HG02678 (cell line): ENCODE data around the gene C1orf198.
"Not testable (repeated sequence)": the region's sequence is repeated elsewhere in the genome, so short reads cannot be mapped to it uniquely, and the experiment has no call there.

Source experiments
- ATAC-seq: cut with Tn5 transposase; IDR thresholded peaks from one replicate; pipeline ENCODE4 v1.9.1; 2021; ENCODE audit warnings: mild to moderate bottlenecking, moderate library complexity; ENCODE audit not compliant: unreplicated experiment

Gene C1orf198

DNA sequence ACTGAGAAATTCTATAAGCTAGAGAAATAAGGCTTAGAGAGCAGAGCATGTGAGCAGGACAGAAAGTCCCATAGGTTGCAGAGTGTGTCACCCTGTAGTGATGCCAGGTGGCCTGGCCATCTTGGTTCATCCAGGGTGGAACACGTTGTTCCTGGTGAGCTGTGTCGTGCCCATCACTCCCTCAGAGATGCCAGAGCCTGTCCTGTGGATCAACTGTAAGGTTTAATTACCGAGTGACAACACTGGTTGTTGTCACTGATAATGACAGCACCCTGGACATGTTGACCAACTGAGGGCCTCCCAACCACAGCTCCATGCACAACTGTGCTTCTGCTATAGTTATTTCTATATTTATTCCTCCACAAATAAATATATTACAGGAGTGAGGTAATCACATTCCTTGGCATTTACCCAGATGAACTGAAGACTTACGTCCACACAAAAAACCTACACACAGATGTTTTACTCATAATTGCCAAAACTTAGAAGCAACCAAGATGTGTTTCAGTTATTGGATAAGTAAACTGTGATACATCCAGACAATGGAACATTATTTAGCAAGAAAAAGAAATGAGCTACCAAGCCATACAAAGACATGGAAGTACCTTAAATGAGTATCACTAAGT lies 6.2 kb downstream of the C1orf198 start:
- no peak for ATAC-seq

DNA sequence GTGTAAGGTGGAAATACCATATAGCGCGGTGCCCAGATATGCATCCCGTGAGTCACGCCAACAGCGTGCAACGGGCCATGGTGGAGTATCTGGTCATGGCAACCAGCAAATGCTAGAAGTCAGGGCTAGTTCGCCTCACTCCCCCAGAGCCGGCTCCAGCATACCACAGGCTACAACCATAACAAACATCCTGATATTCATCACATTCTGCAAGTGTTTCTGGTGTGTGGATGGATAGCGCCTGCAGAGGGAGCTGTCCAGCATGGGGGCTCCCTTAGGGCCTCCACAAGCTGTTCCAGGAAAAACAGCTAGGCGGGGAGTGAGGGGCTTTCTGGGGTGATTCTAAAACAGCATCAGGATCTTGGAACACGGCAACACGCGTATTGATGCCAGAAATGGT lies 6.8 kb downstream of the C1orf198 start:
- ATAC-seq = no peak

DNA sequence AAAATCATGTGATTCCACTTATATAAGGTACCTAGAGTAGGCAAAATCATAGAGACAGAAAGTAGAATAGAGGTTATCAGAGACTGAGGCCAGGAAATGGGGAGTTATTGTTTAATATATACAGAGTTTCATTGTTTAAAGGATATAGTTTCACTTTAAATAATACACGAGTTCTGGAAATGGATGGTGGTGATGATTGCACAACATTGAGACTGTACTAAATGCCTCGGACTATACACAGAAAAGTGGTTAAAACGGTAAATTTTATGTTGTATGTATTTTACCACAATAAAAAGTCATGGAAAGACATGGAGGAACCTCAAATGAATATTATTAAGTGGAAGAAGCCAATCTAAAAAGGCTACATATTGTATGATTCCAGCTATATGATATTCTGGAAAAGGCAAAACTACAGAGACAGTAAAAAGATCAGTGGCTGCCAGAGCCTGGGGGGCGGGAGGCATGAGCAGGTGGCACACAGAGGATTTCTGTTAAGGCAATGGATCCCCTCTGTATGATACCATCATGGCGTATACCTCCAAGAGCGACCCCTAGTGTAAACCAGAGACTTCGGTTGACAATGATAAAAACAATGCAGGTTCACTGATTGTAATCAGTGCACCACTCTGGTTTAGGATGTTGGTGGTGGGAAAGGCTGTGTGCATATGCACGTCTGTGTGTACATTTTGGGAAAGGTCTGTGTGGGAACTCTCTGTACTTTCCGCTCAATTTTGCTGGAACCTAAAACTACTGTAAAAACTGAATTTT lies 7.5 kb downstream of the C1orf198 start:
- ATAC-seq = no peak

DNA sequence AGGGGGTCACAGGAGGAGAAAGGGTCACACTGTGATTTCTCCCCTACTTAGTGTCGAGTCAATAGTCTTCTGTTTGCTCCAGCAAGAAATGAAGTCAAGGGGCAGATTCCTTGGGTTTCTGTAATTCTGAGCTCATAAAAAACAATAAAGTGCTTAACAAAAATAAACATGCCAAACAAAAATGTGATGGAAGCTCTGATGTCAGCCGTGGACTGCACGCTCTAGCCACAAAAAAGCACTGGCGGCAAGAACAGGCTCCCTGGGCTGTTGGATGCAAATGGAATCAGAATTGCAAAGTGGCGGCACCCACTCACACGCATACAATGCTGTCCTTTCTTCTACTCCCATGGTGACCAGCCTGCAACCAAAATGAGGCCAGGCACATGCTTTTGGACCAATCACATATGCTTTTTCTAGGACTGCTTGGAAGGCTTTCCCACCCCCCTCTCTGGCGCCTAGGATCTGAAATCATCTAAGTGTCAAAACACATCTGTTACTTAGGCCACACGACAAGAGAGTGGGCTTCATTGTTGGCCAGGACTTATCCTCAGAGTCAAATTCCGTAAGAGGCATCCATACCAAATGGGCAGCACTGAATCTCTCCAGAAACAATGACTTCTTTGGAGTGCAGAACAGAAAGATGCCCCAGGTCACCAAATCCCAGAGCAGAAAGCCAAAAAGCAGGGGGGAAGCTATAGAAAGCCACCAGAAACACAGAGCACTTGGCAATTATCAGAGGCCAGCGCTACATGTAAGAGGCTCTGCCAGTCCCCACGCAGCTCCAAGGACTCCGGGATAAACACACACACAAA lies 9.2 kb downstream of the C1orf198 start:
- ATAC-seq = no peak

DNA sequence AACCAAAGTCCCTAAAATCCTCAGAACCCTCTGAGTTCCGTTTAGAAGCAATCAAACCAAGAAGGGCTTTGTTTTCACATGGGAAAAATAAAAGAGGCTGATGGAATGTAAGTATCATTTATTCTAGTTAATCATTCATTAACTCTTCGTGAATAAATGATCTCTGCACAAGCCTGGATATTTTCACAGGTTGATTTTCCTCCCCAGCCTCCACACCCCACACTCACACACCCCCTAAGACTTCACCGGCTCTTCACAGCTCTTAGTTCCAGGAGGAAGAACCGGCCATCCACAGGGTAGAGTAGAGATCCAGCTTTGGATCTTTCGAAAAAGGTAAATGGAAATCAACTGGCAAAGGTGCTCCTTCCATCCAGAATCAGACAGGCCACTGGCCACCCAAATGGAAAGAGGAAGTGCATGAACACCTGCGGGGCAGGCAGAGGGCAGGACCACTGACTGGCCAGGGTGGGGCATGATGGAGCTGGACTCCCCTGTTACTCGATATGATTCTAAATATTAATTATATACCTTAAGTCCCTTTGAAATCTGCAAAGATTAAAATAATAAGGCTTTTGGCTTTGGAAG lies 10.0 kb downstream of the C1orf198 start:
- ATAC-seq = no peak

DNA sequence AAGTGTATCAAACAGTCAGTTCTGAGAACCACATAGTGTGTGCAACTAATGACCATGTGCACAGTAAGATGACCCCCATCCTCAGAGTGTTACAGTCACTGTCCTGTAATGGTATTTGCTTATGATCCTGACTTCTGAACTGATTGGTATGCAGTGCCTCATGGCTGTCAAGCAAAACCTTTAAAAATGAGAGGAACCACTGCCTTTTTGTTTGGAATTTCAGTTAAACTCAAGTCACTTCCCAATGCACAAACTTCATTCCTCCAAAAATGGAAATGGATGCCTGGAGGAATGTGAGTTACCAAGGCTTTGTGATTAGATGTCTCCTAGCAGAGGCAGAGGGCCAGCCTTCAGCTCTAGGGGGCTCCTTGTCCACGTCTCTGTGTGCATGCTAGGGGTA lies 10.5 kb downstream of the C1orf198 start:
- ATAC-seq = no peak

DNA sequence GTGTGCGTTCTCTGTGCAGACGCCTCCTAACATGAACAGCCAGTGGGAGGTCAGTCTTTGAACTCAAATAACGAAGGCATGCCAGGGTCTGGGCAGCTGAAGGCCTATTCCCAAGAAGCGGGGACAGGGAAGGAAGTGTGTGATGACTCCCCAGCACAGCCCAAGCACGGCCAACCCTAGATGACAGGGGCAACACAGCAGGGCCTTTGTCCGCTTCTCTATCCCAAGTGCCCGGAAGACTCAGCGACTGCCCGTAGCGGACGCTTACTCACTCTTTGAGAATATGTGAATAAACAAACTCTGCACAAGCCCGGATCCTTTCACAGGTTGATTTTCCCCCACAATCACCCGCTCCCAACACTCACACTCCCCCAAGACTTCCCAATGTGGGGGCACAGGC lies 11.2 kb downstream of the C1orf198 start:
- no peak for ATAC-seq

DNA sequence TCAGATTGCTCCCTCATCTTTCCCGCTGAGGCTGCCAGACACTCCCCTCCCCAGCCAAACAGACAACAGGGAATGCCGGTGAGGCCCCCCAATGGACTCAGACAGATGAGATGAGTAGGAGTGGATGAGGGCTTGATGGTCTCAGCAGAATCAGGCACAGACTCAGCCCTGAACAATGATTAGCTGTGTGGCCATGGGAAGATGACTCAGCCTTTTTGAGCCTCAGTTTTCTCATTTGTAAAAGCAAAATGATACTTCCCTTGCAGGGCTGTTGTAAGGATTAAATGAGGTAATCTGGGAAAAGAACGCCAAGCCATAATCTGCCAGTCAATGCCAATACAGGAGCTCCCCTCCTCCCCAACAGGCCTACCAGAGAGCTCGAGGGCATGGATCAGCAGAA lies 12.4 kb downstream of the C1orf198 start:
- ATAC-seq = no peak

DNA sequence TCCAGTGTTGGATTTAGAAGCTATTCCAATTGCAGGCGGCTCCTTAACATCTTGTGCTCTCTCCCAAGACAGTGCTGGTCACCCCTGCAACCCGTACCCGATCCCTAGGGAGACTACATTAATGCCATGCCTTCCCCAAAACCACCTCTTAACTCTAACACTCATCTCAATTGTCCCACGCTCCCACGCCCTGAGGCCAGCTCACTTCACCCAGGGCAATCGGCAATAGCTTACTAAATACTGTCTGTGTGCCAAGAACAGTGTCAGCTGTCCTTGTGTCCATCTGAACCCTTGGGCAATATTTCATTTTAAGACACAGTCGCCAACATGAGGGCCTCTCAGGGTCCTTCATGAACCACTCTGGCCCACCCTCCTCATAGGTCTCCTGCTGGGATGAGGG lies 13.9 kb downstream of the C1orf198 start:
- ATAC-seq = no peak

DNA sequence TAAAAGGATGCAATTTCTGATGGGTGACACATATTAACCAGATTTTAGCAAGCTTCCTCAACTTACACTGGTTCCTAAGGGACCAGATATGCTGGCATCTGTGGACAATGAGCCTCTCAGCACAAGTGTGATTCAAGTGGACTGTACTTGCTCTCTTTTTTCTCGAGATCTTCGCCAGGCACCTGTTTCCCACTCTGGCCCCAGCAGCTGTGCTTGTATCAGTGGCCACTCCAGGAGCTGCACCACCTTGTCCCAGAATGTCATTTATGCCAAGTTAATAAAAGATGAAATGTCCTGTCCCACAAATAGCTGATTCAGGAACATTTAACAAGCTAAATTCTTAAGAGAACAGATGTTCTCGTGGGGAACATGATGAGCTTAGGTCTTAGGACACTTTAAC lies 14.6 kb downstream of the C1orf198 start:
- ATAC-seq = no peak

DNA sequence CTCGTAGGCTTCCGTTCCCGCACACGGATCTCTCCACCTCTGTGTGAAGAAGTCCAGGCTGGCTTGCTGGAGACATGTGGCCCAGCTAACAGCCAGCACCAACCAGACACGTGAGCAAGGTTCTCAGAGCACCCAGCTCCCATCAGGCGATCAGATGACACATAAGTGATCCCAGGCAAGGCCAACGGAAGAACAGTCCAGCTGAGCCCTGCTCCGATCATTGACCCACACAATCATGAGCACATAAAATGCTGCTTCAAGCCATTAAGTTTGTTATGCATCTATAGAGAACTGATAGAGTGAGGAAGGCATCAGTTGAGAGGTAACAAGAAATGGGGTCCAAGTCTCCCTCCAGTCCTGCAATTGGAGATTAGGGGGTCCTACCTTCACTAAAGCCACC lies 15.4 kb downstream of the C1orf198 start:
- no peak for ATAC-seq

DNA sequence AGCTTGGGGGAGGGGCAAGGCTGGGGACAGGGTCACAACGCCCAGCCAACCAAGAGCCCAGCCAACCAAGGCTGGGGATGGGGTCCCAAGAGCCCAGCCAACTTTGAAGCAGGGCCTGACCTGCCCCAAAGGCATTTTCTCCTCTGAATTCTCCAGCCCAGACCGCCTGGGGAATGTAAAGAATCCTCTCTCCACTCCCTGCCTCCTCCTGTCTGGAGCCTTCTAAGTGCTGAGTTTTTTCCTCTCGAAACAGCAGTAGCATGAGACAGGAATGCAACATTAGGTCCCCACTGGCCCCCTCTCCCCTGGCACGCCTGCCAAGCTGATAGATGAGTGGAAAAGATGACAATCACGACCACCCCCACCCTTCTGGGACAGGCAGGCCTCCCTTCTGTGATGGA lies 17.0 kb downstream of the C1orf198 start:
- no peak for ATAC-seq

DNA sequence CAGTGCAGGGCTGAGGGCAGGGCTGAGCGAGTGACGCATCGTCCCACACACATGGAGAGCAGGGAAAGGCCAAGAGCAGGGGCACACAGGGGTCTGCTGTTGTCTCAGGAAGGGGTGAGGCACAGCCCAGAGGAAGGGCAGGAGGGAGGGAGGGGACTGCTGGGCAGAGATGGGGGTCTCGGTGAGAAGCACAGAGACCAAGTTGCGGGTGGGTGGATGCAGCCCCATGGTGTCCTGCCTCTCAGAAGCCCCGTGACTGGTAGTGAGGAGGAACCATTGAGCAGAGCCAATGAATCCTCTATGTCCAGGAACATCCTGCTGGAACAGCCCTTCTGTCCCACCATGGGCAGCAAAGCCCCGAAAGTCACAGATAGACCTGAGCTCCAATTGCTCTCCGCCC lies 17.8 kb downstream of the C1orf198 start:
- no peak for ATAC-seq

DNA sequence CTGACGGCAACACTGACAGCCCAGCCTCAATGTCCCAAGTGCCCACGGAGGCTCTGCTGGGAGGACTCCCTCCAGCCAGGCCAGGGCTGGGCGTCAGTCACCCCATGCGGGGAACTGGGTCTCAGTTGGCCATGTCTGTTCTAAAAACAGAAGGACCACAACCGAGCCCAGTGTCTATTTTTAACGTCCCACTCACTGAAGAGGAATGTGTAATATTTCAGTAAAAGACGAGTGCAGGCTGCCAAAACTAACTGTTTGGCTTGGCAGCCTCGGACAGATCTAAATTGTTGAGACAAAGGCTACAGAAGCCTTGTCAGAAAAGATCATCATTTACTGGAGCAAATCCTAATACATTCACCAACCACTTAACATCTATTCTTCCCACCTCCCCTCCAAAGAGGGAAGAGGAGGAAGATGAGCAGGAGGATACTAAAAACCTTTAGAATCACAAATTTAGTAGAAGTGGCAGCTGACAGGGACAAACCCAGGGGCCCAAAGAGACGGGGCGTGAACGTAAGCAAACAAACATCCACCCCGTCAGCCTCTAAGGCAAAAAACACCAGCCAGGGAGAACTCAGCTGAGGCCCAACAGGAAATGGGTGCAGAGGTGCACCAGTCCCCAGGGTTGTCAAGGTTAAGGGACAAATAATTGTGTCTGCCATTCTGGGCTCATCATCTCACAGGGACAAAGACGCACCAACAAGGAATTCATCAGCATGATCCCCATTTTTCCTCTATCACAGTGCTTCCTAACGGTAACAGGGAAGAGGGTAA lies 18.7 kb downstream of the C1orf198 start:
- no peak for ATAC-seq

DNA sequence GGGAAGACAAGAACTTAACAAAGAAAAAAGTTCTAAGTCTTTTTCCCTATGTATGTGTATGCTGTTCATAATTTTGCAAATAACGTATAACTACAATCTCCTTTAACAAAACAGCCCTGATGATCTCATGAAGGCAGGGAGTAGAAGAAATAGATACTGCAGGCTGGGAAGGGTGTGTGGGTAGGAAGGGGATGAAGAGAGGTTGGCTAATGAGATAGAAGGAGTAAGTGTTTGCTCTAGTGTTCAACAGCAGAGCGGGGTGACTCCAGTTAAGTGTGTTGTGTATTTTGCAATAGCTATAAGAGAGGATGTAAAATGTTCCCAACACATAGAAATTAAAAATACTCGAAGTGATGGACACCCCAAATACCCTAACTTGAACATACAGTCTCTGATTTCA lies 20.1 kb downstream of the C1orf198 start:
- no peak for ATAC-seq

DNA sequence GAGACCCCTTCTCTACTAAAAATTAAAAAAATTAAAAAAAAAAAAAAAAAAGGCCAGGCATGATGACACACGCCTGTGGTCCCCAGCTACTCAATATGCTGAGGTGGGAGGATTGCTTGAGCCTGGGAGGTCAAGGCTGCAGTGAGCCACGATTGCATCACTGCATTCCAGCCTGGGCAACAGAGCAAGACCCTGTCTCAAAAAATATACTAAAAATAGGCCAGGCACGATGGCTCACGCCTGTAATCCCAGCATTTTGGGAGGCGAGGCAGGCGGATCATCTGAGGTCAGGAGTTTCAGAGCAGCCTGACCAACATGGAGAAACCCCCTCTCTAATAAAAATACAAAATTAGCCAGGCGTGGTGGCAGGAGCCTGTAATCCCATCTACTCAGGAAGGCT lies 23.1 kb downstream of the C1orf198 start:
- ATAC-seq = not testable (repeated sequence)

DNA sequence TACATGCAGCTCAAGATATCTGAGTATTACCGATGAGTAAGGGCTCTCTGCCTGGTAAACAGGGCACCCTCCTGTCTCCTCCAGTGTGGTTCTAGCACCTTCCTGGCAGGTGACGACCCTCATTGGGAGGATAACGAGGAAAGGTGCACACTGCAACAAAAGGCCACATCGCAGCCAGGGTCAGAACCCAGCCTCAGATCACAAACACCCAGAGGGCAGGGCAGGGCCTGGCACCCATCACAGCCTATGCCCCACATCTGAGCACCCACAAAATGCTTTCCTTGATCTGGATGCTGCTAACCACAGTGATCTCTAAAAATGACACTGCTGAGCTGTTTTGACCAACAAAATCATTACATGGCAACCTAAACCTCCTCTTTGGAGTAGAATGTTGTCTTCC lies 23.8 kb downstream of the C1orf198 start:
- ATAC-seq = no peak

DNA sequence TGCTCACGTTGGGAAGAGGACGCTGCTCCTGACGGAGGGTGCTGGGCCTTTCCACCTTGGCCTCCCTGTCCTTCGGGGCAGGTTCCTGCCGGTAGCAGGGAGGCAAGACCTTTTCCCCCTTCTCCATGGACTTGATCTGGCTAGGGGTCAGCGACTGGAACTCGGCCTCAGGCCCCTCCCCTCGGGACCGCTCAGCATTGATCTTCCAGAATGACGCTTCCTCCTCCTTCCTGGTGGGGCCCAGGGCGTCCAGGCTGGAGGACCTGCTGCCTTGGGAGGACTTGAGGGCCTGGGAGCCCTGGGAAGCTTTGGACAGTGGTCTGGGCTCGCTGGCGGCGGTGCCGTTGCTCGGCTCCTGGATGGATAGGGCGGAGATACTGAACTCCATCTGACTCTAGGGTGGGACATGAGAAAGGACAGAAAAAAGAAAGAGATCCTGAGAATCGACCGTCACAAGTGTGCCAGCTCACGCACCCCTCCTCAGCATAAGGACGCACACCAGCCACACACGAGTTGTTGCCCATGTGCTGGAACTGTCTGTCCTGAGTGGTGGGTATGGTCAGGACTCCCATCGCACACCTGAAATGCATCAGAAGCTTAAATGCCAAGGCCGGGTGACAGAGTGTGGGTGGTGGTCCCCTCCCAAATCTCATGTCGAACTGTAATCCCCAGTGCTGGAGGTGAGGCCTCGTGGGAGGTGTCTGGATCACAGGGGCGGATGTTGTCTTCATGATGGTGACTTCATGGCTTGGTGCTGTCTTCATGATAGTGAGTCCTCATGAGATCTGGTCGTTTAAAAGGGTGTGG lies 24.6 kb downstream of the C1orf198 start:
- no peak for ATAC-seq

DNA sequence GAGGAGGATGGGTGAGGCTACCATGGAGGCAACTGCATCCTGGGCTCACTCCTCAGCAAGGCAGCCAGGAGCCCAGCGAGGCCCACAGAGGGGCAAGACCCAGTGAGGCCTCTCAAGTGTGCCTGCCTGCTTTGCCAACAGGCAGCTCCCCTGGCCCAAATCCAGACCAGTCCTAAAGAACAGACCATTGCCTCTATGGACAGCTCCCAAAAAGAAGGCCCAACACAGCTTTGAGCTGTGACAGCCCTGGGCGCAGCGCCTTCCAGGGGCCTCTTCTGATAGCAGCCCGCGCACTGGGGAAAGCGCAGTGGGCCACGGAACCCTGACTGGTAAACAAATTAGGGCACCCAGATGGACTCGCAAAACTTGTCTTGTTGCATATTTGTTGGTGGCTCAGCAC lies 25.5 kb downstream of the C1orf198 start:
- no peak for ATAC-seq

DNA sequence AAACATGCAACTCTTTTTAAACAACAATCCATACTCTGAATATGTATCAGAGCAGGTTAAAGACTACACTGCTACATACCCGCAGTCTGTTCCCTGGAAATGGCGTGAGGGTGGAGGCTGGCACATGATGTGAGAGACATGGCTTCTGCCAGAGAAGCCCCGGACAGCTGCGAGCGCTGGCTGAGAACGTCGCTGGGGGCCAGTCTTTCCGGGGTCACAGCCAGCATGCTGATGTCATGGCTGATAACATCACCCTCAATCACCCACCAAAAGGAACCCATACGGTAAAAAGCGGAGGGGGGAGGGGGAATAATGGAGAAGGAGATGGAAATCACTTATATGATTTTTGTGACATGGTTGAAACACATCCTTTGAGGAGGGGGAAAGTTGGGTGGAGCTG lies 29.1 kb downstream of the C1orf198 start:
- no peak for ATAC-seq
